ENCODE data around the gene TFCP2. TPM values are rescaled to one million over a fixed set of nuclear protein-coding genes. Genes with fewer than 3 reads are reported as not detected.

Gene TFCP2
- total and polyA plus RNA-seq, 2 of the 13 experiments (the other 11 are each of a cell fraction or from before 2014, with no cell fraction given) = 7.6 to 10.0 TPM

GRCh38 chr12:51217968-51218606 is 45.2 kb upstream of the TFCP2 start, which contains the start of gene POU6F1 (continued):
- TF ChIP-seq ZSCAN5A (CRISPR knock-in tag; IDR thresholded peaks at IDR 0.05; ENCODE audit: borderline replicate concordance) = no peak
- TF ChIP-seq TFDP1 (CRISPR knock-in tag; IDR thresholded peaks at IDR 0.05; ENCODE audit: borderline replicate concordance) = no peak
- TF ChIP-seq HMGA1 (CRISPR knock-in tag; conservative IDR thresholded peaks at IDR 0.05) = no peak
- no peak for TF ChIP-seq PAF1 (CRISPR knock-in tag; IDR thresholded peaks at IDR 0.05)
- TF ChIP-seq KDM4B (CRISPR knock-in tag; IDR thresholded peaks at IDR 0.05) = no peak
- TF ChIP-seq ARID4A (CRISPR knock-in tag; IDR thresholded peaks at IDR 0.05; ENCODE audit: borderline replicate concordance) = peak; percentile 52; the same call in 1 of the 2 replicates
- TF ChIP-seq KMT2B (CRISPR knock-in tag; IDR thresholded peaks at IDR 0.05) = no peak
- TF ChIP-seq TERF1 (CRISPR knock-in tag; IDR thresholded peaks at IDR 0.05) = no peak
- 0 out of 2 replicates have a peak, but pooled peaks have one; percentile 26 for TF ChIP-seq HDAC1 (CRISPR knock-in tag; IDR thresholded peaks at IDR 0.05)
- TF ChIP-seq TBP (CRISPR knock-in tag; IDR thresholded peaks at IDR 0.05) = no peak
- no peak for TF ChIP-seq NR2F6 (IDR thresholded peaks at IDR 0.05)
- TF ChIP-seq NR2F6 (CRISPR knock-in tag; IDR thresholded peaks at IDR 0.05) = no peak
- TF ChIP-seq ZNF879 (CRISPR knock-in tag; IDR thresholded peaks at IDR 0.05) = no peak
- TF ChIP-seq FOXK1 (CRISPR knock-in tag; IDR thresholded peaks at IDR 0.05; ENCODE audit: borderline replicate concordance, low read depth) = no peak
- no peak for TF ChIP-seq RNF2 (conservative IDR thresholded peaks at IDR 0.05; ENCODE audit: low read depth)
- no peak for TF ChIP-seq ZKSCAN5 (CRISPR knock-in tag; IDR thresholded peaks at IDR 0.05)
- TF ChIP-seq ZNF160 (CRISPR knock-in tag; IDR thresholded peaks at IDR 0.05) = no peak
- no peak for TF ChIP-seq ZNF770 (CRISPR knock-in tag; IDR thresholded peaks at IDR 0.05)
- peak; percentile 42; the same call in 1 of the 2 replicates for TF ChIP-seq ETV6 (CRISPR knock-in tag; conservative IDR thresholded peaks at IDR 0.05)
- peak; percentile 60 for TF ChIP-seq MYC (CRISPR knock-in tag; IDR thresholded peaks at IDR 0.05; ENCODE audit: borderline replicate concordance)
- no peak for TF ChIP-seq MBD4 (IDR thresholded peaks at IDR 0.05; ENCODE audit: borderline replicate concordance, low read length)
- TF ChIP-seq ZNF816 (CRISPR knock-in tag; IDR thresholded peaks at IDR 0.05; ENCODE audit: borderline replicate concordance) = no peak

Measured in HepG2 (cell line).